Naive thymus-derived CD8-positive, alpha-beta T cell (primary cell): ENCODE results near the gene USP2. TPM values are rescaled to one million over a fixed set of nuclear protein-coding genes. Genes with fewer than 3 reads are reported as not detected.

Experiments
- ATAC-seq, 2 donors: fragments of 150-1000 bp; cut with Tn5 transposase in 1 of 2; sonication (Bioruptor Pico), chemical (Tn5 transposase) in 1 of 2; 1 replicate in 1 of 2; 2 replicates in 1 of 2; pipeline ENCODE4 v1.10.0; 2021; ENCODE audit warnings: mild to moderate bottlenecking in 2 of 2, moderate library complexity in 2 of 2
- POLR2A ChIA-PET: fragments of 350-600 bp; sonication (Branson Sonifier 250); formaldehyde crosslinking; loops from one replicate; lab custom pipeline; 2021; ENCODE audit warnings: antibody characterized with exemption; lab: Charles Lee
- DNase-seq, 10 donors: peaks; one replicate each; pipeline versions ENCODE4 v3.0.0 to v3.0.0-alpha.2; 2020 to 2022
- H3K27ac Mint-ChIP-seq, 10 donors: one replicate each; pipeline ENCODE4 v1.8.0; 2020 to 2022; ENCODE audit warnings: mild to moderate bottlenecking in 10 of 10, mixed read lengths in 10 of 10, moderate library complexity in 4 of 10, inconsistent platforms in 1 of 10
- H3K27me3 Mint-ChIP-seq, 5 donors: one replicate each; pipeline ENCODE4 v1.8.0; 2021 to 2022; ENCODE audit warnings: mixed read lengths in 5 of 5
- H3K36me3 Mint-ChIP-seq, 3 donors: one replicate each; pipeline ENCODE4 v1.8.0; 2020 to 2022; ENCODE audit warnings: mixed read lengths in 3 of 3, mild to moderate bottlenecking in 2 of 3, inconsistent platforms in 1 of 3
- H3K4me1 Mint-ChIP-seq, 4 donors: one replicate each; pipeline ENCODE4 v1.8.0; 2021 to 2022; ENCODE audit warnings: mixed read lengths in 4 of 4
- H3K4me3 Mint-ChIP-seq, 10 donors: one replicate each; pipeline ENCODE4 v1.8.0; 2020 to 2022; ENCODE audit warnings: mild to moderate bottlenecking in 10 of 10, mixed read lengths in 10 of 10, moderate library complexity in 6 of 10, inconsistent platforms in 1 of 10
- H3K9me3 Mint-ChIP-seq, 9 donors: one replicate each; pipeline ENCODE4 v1.8.0; 2020 to 2022; ENCODE audit warnings: mixed read lengths in 9 of 9, mild to moderate bottlenecking in 3 of 9, inconsistent platforms in 1 of 9, moderate library complexity in 1 of 9
- polyA plus RNA-seq, 3 donors: library from polyadenylated mRNA; unstranded; fragments of 300-500 nt; fragmentation: Illumina TruSeq; gene quantifications; one replicate each; pipeline ENCODE4 v1.2.3, GENCODE V29; 2021
- total RNA-seq, 8 experiments: library from RNA in 2 of 8; stranded (reverse) in 2 of 8; gene quantifications; one replicate each; pipeline ENCODE4 v1.2.3 and lab custom pipeline; 2021 to 2026

USP2 gene
- total RNA-seq, result under 1 TPM; 0.16 to 0.23 TPM
- under 1 TPM in 1 of 3 donors, not detected in 2; 0.13 TPM for polyA plus RNA-seq
- total RNA-seq (lab: John Stamatoyannopoulos, UW), result 0.44 to 6.4 (median 0.77) reads per million in 6 experiments

- peak; percentile 95 to 97 for ATAC-seq
- Mint-ChIP-seq H3K9me3 (no peaks in the 10 kb centered on the region), H3K36me3 (no peaks in the 10 kb centered on the region), H3K27ac (peak within 1 kb of the TSS in 2 of 10 donors; percentile 57 to 78), H3K4me3 (no peak within 1 kb of the TSS), H3K27me3 (peaks cover 0 to 3% (median 0%) of the 10 kb centered on the region in 5 donors), H3K4me1 (peaks cover 0 to 7% (median 3%) of the 10 kb centered on the region in 4 donors)
- POLR2A ChIA-PET, result interaction anchor here (0.7 to 1.4 kb wide), 4 partner anchors 14 to 41 kb away, joined by 3 to 9 read pairs (median 4); partner anchors contain the start of gene C1QTNF5
- peak; percentile 94 to 99 (median 98) for DNase-seq
Measured at GRCh38 chr11:119381181-119381988, at the start of gene USP2. USP2 (minus strand) TSS chr11:119381690; CDS start chr11:119373480, 8,210 bp downstream.

DNA sequence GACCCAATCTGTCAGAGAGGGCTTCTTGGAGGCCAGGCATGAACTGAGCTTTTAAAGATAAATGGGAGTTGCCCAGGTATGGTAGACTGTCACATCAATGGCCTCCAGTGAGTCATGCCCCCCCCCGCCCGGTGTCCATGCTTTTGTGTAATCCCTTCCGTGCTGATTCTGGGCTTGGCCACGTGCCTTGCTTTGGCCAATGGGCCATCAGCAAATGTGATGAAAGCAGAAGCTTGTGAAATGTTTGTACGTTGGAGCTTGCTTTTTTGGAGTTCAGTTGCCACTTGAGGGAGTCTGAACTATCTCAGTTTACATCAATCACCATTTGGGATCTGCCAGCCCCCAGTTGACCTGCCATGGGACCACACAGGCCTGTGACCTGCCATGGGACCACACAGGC lies 45.8 kb upstream of the USP2 start:
- peaks cover 29 to 61% (median 44%) of the 10 kb centered on the region in 5 donors for H3K27me3 Mint-ChIP-seq
- peak overlapping the region in 1 of 10 donors; percentile 49 for H3K27ac Mint-ChIP-seq
- no peak for ATAC-seq
- POLR2A ChIA-PET, result no interaction called here
- no peak for DNase-seq
- peaks cover 0 to 3% (median 0%) of the 10 kb centered on the region in 9 donors for H3K9me3 Mint-ChIP-seq
- H3K36me3 Mint-ChIP-seq, result no peaks in the 10 kb centered on the region
- H3K4me1 Mint-ChIP-seq, result peaks cover 8 to 12% (median 11%) of the 10 kb centered on the region in 4 donors
- no peak overlapping the region for H3K4me3 Mint-ChIP-seq

DNA sequence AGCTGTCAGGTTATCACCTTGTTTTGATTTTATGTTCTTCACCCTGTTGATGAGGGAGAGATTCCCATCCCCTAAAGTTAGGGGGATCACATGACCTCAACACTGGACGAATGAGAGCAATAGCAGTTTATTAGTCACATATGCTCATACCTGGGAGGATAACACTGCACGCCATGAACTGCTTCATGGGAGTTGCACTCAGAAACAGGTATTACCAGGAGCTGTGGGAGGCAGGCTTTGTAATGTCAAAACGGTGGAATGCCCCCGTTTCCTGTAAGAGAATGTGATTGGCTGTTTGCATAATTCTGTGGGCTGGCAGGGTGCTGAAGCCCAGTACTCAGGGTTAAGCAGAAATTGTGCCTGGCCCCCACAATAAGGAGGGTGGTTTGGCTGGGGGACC lies 44.7 kb upstream of the USP2 start:
- Mint-ChIP-seq H3K4me3 (peak overlapping the region in 1 of 10 donors; percentile 4), H3K9me3 (peaks cover 0 to 3% (median 0%) of the 10 kb centered on the region in 9 donors), H3K27me3 (peaks cover 32 to 59% (median 50%) of the 10 kb centered on the region in 5 donors), H3K27ac (no peak overlapping the region), H3K36me3 (no peaks in the 10 kb centered on the region), H3K4me1 (peaks cover 11 to 21% (median 17%) of the 10 kb centered on the region in 4 donors)
- ATAC-seq, result no peak
- POLR2A ChIA-PET, result no interaction called here
- DNase-seq, result no peak

- Mint-ChIP-seq H3K27ac (no peak overlapping the region), H3K36me3 (no peaks in the 10 kb centered on the region), H3K27me3 (peaks cover 26 to 61% (median 48%) of the 10 kb centered on the region in 5 donors), H3K9me3 (peaks cover 0 to 3% (median 0%) of the 10 kb centered on the region in 9 donors), H3K4me3 (peak overlapping the region in 1 of 10 donors; percentile 3), H3K4me1 (peaks cover 9 to 21% (median 17%) of the 10 kb centered on the region in 4 donors)
- ATAC-seq (no peak), DNase-seq (no peak)
- POLR2A ChIA-PET, result no interaction called here
Measured at GRCh38 chr11:119424775-119425174, 43.3 kb upstream of the USP2 start.

GRCh38 chr11:119424276-119424675 lies 42.8 kb upstream of the USP2 start:
- Mint-ChIP-seq H3K36me3 (no peaks in the 10 kb centered on the region), H3K4me3 (peak overlapping the region in 2 of 10 donors; percentile 52 to 78), H3K27me3 (peaks cover 26 to 61% (median 46%) of the 10 kb centered on the region in 5 donors), H3K4me1 (peaks cover 9 to 21% (median 17%) of the 10 kb centered on the region in 4 donors), H3K27ac (no peak overlapping the region), H3K9me3 (peaks cover 0 to 3% (median 0%) of the 10 kb centered on the region in 9 donors)
- DNase-seq, result no peak
- ATAC-seq, result no peak
- POLR2A ChIA-PET, result no interaction called here

GRCh38 chr11:119423509-119424254 lies 42.2 kb upstream of the USP2 start:
- Mint-ChIP-seq H3K27me3 (peaks cover 26 to 63% (median 46%) of the 10 kb centered on the region in 5 donors), H3K4me3 (peak overlapping the region in 9 of 10 donors; percentile 22 to 80 (median 58)), H3K4me1 (peaks cover 9 to 21% (median 17%) of the 10 kb centered on the region in 4 donors), H3K27ac (no peak overlapping the region), H3K9me3 (peaks cover 0 to 3% (median 0%) of the 10 kb centered on the region in 9 donors), H3K36me3 (no peaks in the 10 kb centered on the region)
- ATAC-seq, result no peak
- POLR2A ChIA-PET, result no interaction called here
- DNase-seq, result no peak

DNA sequence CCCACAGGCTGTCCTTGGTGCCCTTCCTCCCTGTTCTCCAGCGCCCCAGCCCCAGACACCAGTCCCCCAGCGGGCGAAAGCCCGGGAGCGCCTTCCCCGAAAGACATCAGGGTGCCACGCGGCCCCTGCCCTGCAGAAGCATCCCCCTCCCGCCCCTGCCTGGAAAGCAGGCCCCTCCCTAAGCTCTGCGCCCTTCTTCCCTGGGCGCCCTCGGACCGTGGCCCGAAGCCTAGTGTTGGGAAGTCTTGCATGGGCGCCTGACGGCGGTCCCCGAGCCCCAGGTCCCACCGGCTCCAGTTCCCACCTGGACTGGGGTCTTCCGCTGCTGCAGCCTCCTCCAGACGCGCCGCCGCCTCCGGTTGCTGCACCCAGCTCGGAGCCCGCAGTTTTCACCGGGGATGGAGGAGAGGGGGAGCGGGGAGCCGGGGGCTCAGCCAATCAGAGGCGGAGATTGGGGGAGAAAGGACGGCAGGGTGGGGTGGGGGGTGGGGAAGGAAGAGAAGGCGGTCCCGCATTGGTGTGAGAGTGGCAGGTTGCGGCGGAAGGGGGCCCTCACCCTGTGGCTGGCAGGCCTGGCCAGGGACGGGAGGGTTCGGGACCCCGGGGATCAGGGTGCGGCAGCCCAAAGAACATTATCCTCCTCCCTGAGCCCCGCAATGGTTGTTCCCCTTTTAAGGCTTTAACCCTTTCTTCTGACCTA lies 41.5 kb upstream of the USP2 start, which contains the start of gene THY1:
THY1 (minus strand) TSS at position 364 of the 700 bp plus-strand sequence. CDS start 2,267 bp downstream, outside the sequence.
- ATAC-seq (peak in 1 of 2 donors; percentile 36), DNase-seq (no peak)
- H3K4me3 Mint-ChIP-seq, result peak within 1 kb of the TSS in 9 of 10 donors; percentile 30 to 80 (median 71)
- H3K27me3 Mint-ChIP-seq, result peaks cover 26 to 63% (median 41%) of the 10 kb centered on the region in 5 donors
- H3K9me3 Mint-ChIP-seq, result peaks cover 0 to 3% (median 0%) of the 10 kb centered on the region in 9 donors
- peaks cover 9 to 21% (median 17%) of the 10 kb centered on the region in 4 donors for H3K4me1 Mint-ChIP-seq
- POLR2A ChIA-PET, result no interaction called here
- H3K36me3 Mint-ChIP-seq, result no peaks in the 10 kb centered on the region
- peak within 1 kb of the TSS in 2 of 10 donors; percentile 7 to 49 for H3K27ac Mint-ChIP-seq

DNA sequence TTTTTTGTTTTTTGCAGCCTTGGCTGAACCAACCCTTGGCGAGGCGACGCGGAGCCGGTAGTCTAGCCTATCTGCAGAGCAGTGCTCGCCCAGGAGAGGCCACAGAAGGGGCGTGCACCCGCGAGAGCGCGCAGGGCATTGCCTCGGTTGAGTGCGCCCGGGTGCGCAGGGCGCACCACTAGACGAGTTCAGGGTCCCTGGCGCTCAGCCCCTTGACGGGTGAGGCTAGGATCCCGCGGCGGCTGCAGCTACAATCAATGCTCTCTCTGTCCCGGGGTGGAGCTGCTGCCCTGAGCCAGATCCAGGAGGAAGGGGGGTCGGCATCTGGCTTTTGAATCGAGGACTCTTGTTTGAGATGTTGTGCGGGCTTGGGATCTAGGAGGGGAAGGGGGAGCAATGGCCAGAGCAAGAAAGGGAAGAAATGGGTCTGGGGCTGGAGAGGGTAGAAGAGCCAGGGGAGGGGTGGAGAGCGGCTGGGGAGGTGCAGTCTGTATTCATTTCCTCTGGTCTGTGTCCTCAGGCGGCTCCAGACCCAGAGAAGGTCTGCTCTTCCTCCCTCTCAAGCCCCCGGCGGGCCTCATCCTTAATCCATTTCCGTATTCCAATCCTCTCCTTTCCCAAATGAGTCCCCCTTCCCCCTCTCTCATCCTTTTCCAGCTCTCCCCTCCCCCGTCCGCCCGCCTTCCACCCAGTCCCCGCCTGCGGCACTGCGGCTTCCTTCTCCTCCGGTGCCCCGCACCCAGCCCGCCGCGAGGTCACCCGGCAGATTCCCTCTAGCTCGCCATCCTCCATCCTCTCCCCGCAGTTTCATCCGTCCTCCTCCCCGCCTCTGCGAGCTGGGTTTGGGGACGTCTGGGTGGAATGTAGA lies 40.7 kb upstream of the USP2 start:
- Mint-ChIP-seq H3K27me3 (peaks cover 26 to 64% (median 41%) of the 10 kb centered on the region in 5 donors), H3K27ac (peak overlapping the region in 2 of 10 donors; percentile 7 to 49), H3K4me1 (peaks cover 9 to 21% (median 17%) of the 10 kb centered on the region in 4 donors), H3K4me3 (peak overlapping the region in 8 of 10 donors; percentile 42 to 80 (median 72)), H3K9me3 (peaks cover 0 to 3% (median 0%) of the 10 kb centered on the region in 9 donors), H3K36me3 (no peaks in the 10 kb centered on the region)
- DNase-seq (no peak), ATAC-seq (peak in 1 of 2 donors; percentile 40)
- POLR2A ChIA-PET, result no interaction called here

DNA sequence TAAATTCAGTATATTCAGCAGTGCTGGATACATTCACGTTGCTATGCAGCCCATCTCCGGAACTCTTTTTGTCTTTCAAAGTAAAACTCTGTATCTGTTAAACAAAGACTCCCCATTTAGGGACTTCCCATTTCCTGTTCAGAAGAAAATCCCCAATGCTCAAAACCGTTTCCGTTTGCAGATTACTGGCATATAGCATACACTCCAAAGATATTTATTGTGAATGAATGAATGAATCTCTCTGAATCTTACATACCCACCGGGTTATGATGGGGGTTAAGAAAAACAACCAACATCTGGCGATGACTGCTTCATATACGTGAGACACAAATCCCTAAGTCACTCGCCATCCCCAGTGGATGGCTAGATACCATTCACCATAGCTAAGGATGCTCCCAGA lies 39.9 kb upstream of the USP2 start:
- no peak for ATAC-seq
- no peak overlapping the region for H3K27ac Mint-ChIP-seq
- POLR2A ChIA-PET, result no interaction called here

GRCh38 chr11:119420631-119421030 lies 39.1 kb upstream of the USP2 start:
- Mint-ChIP-seq H3K27ac (no peak overlapping the region), H3K27me3 (peaks cover 22 to 64% (median 45%) of the 10 kb centered on the region in 5 donors), H3K36me3 (no peaks in the 10 kb centered on the region), H3K4me3 (no peak overlapping the region), H3K4me1 (peaks cover 7 to 21% (median 14%) of the 10 kb centered on the region in 4 donors), H3K9me3 (peaks cover 0 to 3% (median 0%) of the 10 kb centered on the region in 9 donors)
- DNase-seq, result no peak
- no peak for ATAC-seq
- POLR2A ChIA-PET, result no interaction called here

More for the DNA sequence above, 39.9 kb upstream of the USP2 start:
- H3K4me3 Mint-ChIP-seq, result peak overlapping the region in 5 of 10 donors; percentile 32 to 78 (median 71)
- no peaks in the 10 kb centered on the region for H3K36me3 Mint-ChIP-seq
- DNase-seq, result no peak
- peaks cover 0 to 3% (median 0%) of the 10 kb centered on the region in 9 donors for H3K9me3 Mint-ChIP-seq
- H3K27me3 Mint-ChIP-seq, result peaks cover 26 to 64% (median 45%) of the 10 kb centered on the region in 5 donors
- peaks cover 9 to 21% (median 16%) of the 10 kb centered on the region in 4 donors for H3K4me1 Mint-ChIP-seq
